Measurements from ENCODE around the gene UCP1.
A peak's percentile ranks its signal among the peaks of the same experiment; 100 is the strongest.

Gene UCP1

DNA sequence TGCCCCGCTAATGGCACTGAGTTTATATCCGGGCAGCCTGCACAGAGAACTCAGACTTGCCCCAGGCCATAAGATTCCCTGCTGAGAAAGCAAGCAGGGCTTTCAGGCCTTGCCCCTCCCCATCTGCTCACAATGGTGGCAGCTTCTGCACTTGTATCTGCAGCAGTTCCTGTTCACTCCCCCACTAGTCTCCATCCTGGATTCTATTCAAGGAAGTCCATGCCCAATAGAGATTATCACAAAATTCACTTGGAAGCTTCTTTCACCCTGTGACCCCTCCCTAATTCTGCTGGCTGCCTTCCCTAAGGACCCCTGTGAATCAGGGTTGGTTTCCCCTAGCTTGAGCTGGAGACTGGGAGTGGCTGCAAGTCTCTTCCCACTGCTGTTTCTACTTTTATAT lies 34.5 kb upstream of the UCP1 start:
- no peaks in the 10 kb centered on the region for H3K79me2 ChIP-seq (ENCODE audit: insufficient read depth, low read depth)
- H3K36me3 ChIP-seq (ENCODE audit: insufficient read depth): no peaks in the 10 kb centered on the region
- H2AFZ ChIP-seq (ENCODE audit: low read depth): no peak overlapping the region
- H3K4me2 ChIP-seq: no peak overlapping the region
- no peak overlapping the region for H3K9ac ChIP-seq
- TF ChIP-seq, protein P1, sequence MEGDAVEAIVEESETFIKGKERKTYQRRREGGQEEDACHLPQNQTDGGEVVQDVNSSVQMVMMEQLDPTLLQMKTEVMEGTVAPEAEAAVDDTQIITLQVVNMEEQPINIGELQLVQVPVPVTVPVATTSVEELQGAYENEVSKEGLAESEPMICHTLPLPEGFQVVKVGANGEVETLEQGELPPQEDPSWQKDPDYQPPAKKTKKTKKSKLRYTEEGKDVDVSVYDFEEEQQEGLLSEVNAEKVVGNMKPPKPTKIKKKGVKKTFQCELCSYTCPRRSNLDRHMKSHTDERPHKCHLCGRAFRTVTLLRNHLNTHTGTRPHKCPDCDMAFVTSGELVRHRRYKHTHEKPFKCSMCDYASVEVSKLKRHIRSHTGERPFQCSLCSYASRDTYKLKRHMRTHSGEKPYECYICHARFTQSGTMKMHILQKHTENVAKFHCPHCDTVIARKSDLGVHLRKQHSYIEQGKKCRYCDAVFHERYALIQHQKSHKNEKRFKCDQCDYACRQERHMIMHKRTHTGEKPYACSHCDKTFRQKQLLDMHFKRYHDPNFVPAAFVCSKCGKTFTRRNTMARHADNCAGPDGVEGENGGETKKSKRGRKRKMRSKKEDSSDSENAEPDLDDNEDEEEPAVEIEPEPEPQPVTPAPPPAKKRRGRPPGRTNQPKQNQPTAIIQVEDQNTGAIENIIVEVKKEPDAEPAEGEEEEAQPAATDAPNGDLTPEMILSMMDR (conservative IDR thresholded peaks at IDR 0.05; ENCODE audit: low read depth, low read length): no peak
- H3K27me3 ChIP-seq (ENCODE audit: insufficient read depth, low read depth): no peaks in the 10 kb centered on the region
- H3K4me1 ChIP-seq (ENCODE audit: low read depth, poor library complexity, severe bottlenecking): no peaks in the 10 kb centered on the region
- no peak overlapping the region for H3K27ac ChIP-seq
- H3K4me3 ChIP-seq (IDR thresholded peaks at IDR 0.05; ENCODE audit: insufficient read depth, low read depth, low read length): no peak overlapping the region
- no peaks in the 10 kb centered on the region for H4K20me1 ChIP-seq (ENCODE audit: insufficient read depth)

DNA sequence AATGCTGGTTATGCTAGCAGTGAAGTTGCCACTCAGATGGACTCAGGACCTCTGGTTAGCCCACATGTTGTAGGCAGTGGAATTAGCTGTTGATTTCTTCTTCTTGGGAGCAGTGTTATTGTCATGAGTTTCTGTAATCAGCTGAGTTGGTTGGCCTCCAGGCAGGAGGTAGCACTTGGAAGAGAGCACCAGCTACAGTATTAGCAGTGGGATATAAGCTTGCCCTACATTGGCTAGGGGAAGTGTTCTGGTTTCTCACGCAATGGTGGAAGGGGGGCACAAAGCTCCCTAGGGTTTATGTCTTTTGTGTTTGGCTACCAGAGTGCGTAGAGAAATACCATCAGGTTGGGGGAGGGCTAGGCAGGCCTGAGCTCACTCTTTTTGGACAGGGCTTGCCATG lies 34.0 kb upstream of the UCP1 start:
- no peaks in the 10 kb centered on the region for H3K36me3 ChIP-seq (ENCODE audit: insufficient read depth)
- H3K27me3 ChIP-seq (ENCODE audit: insufficient read depth, low read depth): no peaks in the 10 kb centered on the region
- H3K4me2 ChIP-seq: no peak overlapping the region
- H2AFZ ChIP-seq (ENCODE audit: low read depth): no peak overlapping the region
- no peak overlapping the region for H3K27ac ChIP-seq
- H3K79me2 ChIP-seq (ENCODE audit: insufficient read depth, low read depth): no peaks in the 10 kb centered on the region
- H3K9ac ChIP-seq: no peak overlapping the region
- H3K4me1 ChIP-seq (ENCODE audit: low read depth, poor library complexity, severe bottlenecking): no peaks in the 10 kb centered on the region
- TF ChIP-seq, protein P1 (conservative IDR thresholded peaks at IDR 0.05; ENCODE audit: low read depth, low read length): no peak
- H4K20me1 ChIP-seq (ENCODE audit: insufficient read depth): no peaks in the 10 kb centered on the region
- no peak overlapping the region for H3K4me3 ChIP-seq (IDR thresholded peaks at IDR 0.05; ENCODE audit: insufficient read depth, low read depth, low read length)

DNA sequence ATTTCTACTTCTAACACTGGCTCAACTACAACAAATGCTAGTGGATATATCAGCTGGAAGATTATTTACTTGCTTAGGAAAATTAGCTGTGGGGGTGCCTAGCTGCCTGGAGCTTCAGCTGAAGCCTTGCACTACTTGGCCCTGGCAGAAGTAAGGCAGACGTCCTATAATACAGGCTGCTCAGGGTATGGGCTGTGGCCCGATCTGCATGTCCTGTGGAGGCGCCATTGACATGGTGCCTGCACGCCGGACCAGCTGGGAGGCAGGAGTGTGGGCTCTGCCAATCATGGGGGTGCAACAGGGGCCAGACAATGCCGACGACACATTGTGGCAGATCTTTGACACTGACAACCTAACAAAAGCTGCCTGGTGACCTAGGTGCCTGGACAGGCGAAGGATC lies 31.6 kb upstream of the UCP1 start:
- Histone ChIP-seq H3K9ac (no peak overlapping the region), H4K20me1 (ENCODE audit: insufficient read depth) (no peaks in the 10 kb centered on the region), H3K4me2 (no peak overlapping the region), H3K27me3 (ENCODE audit: insufficient read depth, low read depth) (no peaks in the 10 kb centered on the region), H3K4me1 (ENCODE audit: low read depth, poor library complexity, severe bottlenecking) (no peaks in the 10 kb centered on the region), H2AFZ (ENCODE audit: low read depth) (no peak overlapping the region), H3K27ac (no peak overlapping the region), H3K4me3 (IDR thresholded peaks at IDR 0.05; ENCODE audit: insufficient read depth, low read depth, low read length) (no peak overlapping the region), H3K36me3 (ENCODE audit: insufficient read depth) (no peaks in the 10 kb centered on the region), H3K79me2 (ENCODE audit: insufficient read depth, low read depth) (no peaks in the 10 kb centered on the region)
- TF ChIP-seq, protein P1 (conservative IDR thresholded peaks at IDR 0.05; ENCODE audit: low read depth, low read length): no peak

DNA sequence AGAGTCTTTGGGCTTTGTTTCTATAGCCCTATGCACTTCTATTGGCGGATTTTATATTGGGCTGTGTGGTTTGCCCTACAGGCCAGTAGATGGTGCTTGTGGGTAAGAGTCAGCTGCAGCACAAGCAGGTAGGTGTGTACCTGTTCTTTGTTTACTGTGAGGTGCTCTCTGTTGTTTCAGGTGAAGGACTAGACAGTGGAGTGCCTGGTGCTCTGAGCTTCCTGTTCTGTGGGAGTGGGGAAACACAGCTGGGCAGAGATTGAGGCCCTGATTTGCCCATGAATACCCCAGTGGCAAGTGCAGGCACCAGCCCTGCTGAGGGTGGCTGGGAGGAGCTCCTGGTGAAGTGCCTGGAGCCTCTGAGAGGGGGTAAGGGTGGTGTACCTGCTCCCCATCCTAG lies 26.3 kb upstream of the UCP1 start:
- no peaks in the 10 kb centered on the region for H4K20me1 ChIP-seq (ENCODE audit: insufficient read depth)
- no peak overlapping the region for H3K27ac ChIP-seq
- TF ChIP-seq, protein P1 (conservative IDR thresholded peaks at IDR 0.05; ENCODE audit: low read depth, low read length): peak; percentile 57
- H3K9ac ChIP-seq: no peak overlapping the region
- H2AFZ ChIP-seq (ENCODE audit: low read depth): no peak overlapping the region
- H3K4me3 ChIP-seq (IDR thresholded peaks at IDR 0.05; ENCODE audit: insufficient read depth, low read depth, low read length): no peak overlapping the region
- H3K27me3 ChIP-seq (ENCODE audit: insufficient read depth, low read depth): no peaks in the 10 kb centered on the region
- H3K4me1 ChIP-seq (ENCODE audit: low read depth, poor library complexity, severe bottlenecking): no peaks in the 10 kb centered on the region
- H3K79me2 ChIP-seq (ENCODE audit: insufficient read depth, low read depth): no peaks in the 10 kb centered on the region
- no peak overlapping the region for H3K4me2 ChIP-seq
- no peaks in the 10 kb centered on the region for H3K36me3 ChIP-seq (ENCODE audit: insufficient read depth)

DNA sequence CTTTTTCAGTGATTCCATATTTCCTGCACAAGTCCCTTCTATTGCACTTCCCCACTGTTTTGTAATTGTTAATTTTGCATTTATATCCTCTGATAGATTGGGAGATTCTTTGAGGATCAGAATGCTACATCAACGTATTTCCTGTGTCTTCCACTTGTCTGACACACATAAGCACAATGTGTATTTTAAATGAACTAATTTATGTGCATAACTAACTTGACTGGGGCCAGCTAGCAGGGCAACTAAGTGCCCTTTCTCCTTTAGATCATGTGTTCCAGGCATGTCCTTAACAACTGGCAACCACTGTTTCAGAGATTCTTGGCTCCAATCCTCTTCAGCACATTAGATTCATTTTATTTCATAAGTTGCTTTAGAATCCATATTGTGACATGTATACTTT lies 15.7 kb upstream of the UCP1 start:
- Histone ChIP-seq H3K4me1 (ENCODE audit: low read depth, poor library complexity, severe bottlenecking) (no peaks in the 10 kb centered on the region), H3K27me3 (ENCODE audit: insufficient read depth, low read depth) (no peaks in the 10 kb centered on the region), H3K79me2 (ENCODE audit: insufficient read depth, low read depth) (no peaks in the 10 kb centered on the region), H3K36me3 (ENCODE audit: insufficient read depth) (no peaks in the 10 kb centered on the region), H3K4me3 (IDR thresholded peaks at IDR 0.05; ENCODE audit: insufficient read depth, low read depth, low read length) (no peak overlapping the region), H3K4me2 (no peak overlapping the region), H3K9ac (no peak overlapping the region), H4K20me1 (ENCODE audit: insufficient read depth) (no peaks in the 10 kb centered on the region), H3K27ac (no peak overlapping the region), H2AFZ (ENCODE audit: low read depth) (no peak overlapping the region)
- TF ChIP-seq, protein P1 (conservative IDR thresholded peaks at IDR 0.05; ENCODE audit: low read depth, low read length): no peak

Data from KMS-11 (cell line).